K562 (cell line): ENCODE results near the gene CSNK1D. TPM values are rescaled to one million over a fixed set of nuclear protein-coding genes. Genes with fewer than 3 reads are reported as not detected.
A peak's percentile ranks its signal among the peaks of the same experiment; 100 is the strongest.

Experiments used
- ATAC-seq: fragments of 200-7000 bp; cut with Tn5 transposase; 3 replicates; pipeline ENCODE4 v1.9.1; 2020; ENCODE audit warnings: moderate library complexity
- BruUV-seq: library from RNA; stranded (reverse); fragments of 400-500 nt; replicated peaks from 2 replicates; lab custom pipeline; 2021; lab: Mats Ljungman, UMichigan
- CTCF ChIA-PET: fragments of 300-600 bp; formaldehyde crosslinking; extraction: SDS; loops from one replicate; lab custom pipeline; 2021; ENCODE audit warnings: low intra/inter-chr PET ratio; lab: Yijun Ruan, JAX
- POLR2A ChIA-PET: fragments of 300-600, 350-650 bp; sonication (Branson Sonifier 250); formaldehyde crosslinking; extraction: SDS; loops from one replicate; lab custom pipeline; 2021; ENCODE audit warnings: antibody characterized with exemption, inconsistent platforms; lab: Yijun Ruan, JAX
- DNase-seq, 4 experiments: peaks; one replicate each; pipeline versions ENCODE4 v3.0.0 to v3.0.0-alpha.2; 2011 to 2018; ENCODE audit warnings: low spot score in 3 of 4, mixed read lengths in 3 of 4; ENCODE audit errors: extremely low read depth in 1 of 4
- FAIRE-seq: peaks from 2 replicates; lab custom pipeline; 2011; peaks lifted over from hg19 to GRCh38; lab: Jason Lieb, UNC
- H2AFZ ChIP-seq: 2 replicates; pipeline ENCODE4 v1.6.0; 2011; ENCODE audit warnings: low read depth, low read length, control low read depth, inconsistent platforms
- H3K27ac ChIP-seq: fragments of 200-600 bp; 3 replicates; pipeline ENCODE4 v1.8.0; 2011; ENCODE audit warnings: low read depth, mild to moderate bottlenecking, control low read depth, inconsistent platforms, low read length, moderate library complexity, mixed read lengths; ENCODE audit errors: extremely low read depth
- H3K27me3 ChIP-seq, 2 experiments: fragments of 300-600 bp in 1 of 2; 2 replicates in 1 of 2; 3 replicates in 1 of 2; pipeline versions ENCODE4 v1.6.0 to v1.8.0; 2011; ENCODE audit warnings: inconsistent platforms in 2 of 2, low read length in 2 of 2, mild to moderate bottlenecking in 1 of 2, mixed read lengths in 1 of 2, moderate library complexity in 1 of 2; ENCODE audit not compliant: control insufficient read depth in 2 of 2, insufficient read depth in 2 of 2
- H3K36me3 ChIP-seq: fragments of 300-600 bp; 3 replicates; pipeline ENCODE4 v1.8.0; 2011; ENCODE audit warnings: mild to moderate bottlenecking, low read length, inconsistent platforms; ENCODE audit not compliant: control insufficient read depth, insufficient read depth
- H3K4me1 ChIP-seq, 2 experiments: fragments of 200-600 bp in 1 of 2; replicated peaks in 1 of 2; 2 replicates in 1 of 2; 3 replicates in 1 of 2; pipeline versions ENCODE4 v1.5.1 to v1.8.0; 2011; ENCODE audit warnings: inconsistent platforms in 2 of 2, low read length in 2 of 2, mild to moderate bottlenecking in 1 of 2, mixed read lengths in 1 of 2, moderate library complexity in 1 of 2; ENCODE audit not compliant: control insufficient read depth in 2 of 2, insufficient read depth in 2 of 2
- H3K4me2 ChIP-seq: 2 replicates; pipeline ENCODE4 v1.6.1; 2011; ENCODE audit warnings: low read length, control low read depth, inconsistent platforms, mixed read lengths; ENCODE audit not compliant: insufficient read depth
- H3K4me3 ChIP-seq: fragments of 200-600 bp; sonication (generic), shearing (Covaris generic); 2 replicates; pipeline ENCODE4 v1.5.1; 2016; ENCODE audit warnings: control low read depth, inconsistent platforms
- H3K79me2 ChIP-seq: fragments of 200-600 bp; 3 replicates; pipeline ENCODE4 v1.8.0; 2011; ENCODE audit warnings: low read length, inconsistent platforms; ENCODE audit not compliant: control insufficient read depth, insufficient read depth
- H3K9ac ChIP-seq, 2 experiments: 2 replicates each; pipeline versions ENCODE4 v1.6.0 to v1.6.1; 2011; ENCODE audit warnings: low read depth in 2 of 2, low read length in 2 of 2, control low read depth in 1 of 2, inconsistent platforms in 1 of 2, mild to moderate bottlenecking in 1 of 2, mixed read lengths in 1 of 2; ENCODE audit not compliant: insufficient read depth in 1 of 2
- H3K9me1 ChIP-seq: one replicate; pipeline ENCODE4 v1.6.0; 2011; ENCODE audit warnings: inconsistent platforms, mild to moderate bottlenecking, low read length, moderate library complexity; ENCODE audit not compliant: control insufficient read depth, insufficient read depth
- H3K9me3 ChIP-seq: replicated peaks from 2 replicates; pipeline ENCODE4 v1.5.1; 2011; ENCODE audit warnings: low read depth, low read length, inconsistent platforms; ENCODE audit not compliant: control insufficient read depth, insufficient read depth
- H4K20me1 ChIP-seq: replicated peaks from 2 replicates; pipeline ENCODE4 v1.6.1; 2011; ENCODE audit warnings: low read length, inconsistent platforms, mixed read lengths; ENCODE audit not compliant: control insufficient read depth, insufficient read depth
- ARID1B ChIP-seq: fragments of 450-650 bp; IDR thresholded peaks from 2 replicates; pipeline ENCODE4 v1.6.1; 2016; ENCODE audit warnings: antibody characterized with exemption, mild to moderate bottlenecking, inconsistent platforms
- CGGBP1 ChIP-seq: fragments of 250-450 bp; sonication (Bioruptor Pico); IDR thresholded peaks from 2 replicates; pipeline ENCODE4 v1.9.0; 2021; ENCODE audit warnings: mild to moderate bottlenecking
- EGR1 ChIP-seq: fragments of 450-650 bp; conservative IDR thresholded peaks from 2 replicates; pipeline ENCODE4 v1.6.1; 2017; ENCODE audit warnings: mild to moderate bottlenecking
- EP400 ChIP-seq: fragments of 450-650 bp; IDR thresholded peaks from 2 replicates; pipeline ENCODE4 v1.6.1; 2017; ENCODE audit warnings: antibody characterized with exemption, mild to moderate bottlenecking, moderate library complexity
- HDAC8 ChIP-seq: fragments of 450-650 bp; IDR thresholded peaks from 2 replicates; pipeline ENCODE4 v1.6.1; 2016; ENCODE audit warnings: mild to moderate bottlenecking, missing genetic modification characterization, moderate library complexity, missing compliant biosample characterization
- HNRNPL ChIP-seq: fragments of 200-400 bp; formaldehyde crosslinking; IDR thresholded peaks from 2 replicates; pipeline ENCODE4 v1.6.1; 2017; ENCODE audit warnings: low read depth, mild to moderate bottlenecking, low read length
- KDM1A ChIP-seq, 2 experiments: fragments of 450-650 bp; IDR thresholded peaks; 2 replicates each; pipeline ENCODE4 v1.6.1; 2016; ENCODE audit warnings: mild to moderate bottlenecking in 2 of 2
- PHF20 ChIP-seq: fragments of 450-650 bp; IDR thresholded peaks from 2 replicates; pipeline ENCODE4 v1.6.1; 2018; ENCODE audit not compliant: partially characterized antibody
- PKNOX1 ChIP-seq: fragments of 450-650 bp; IDR thresholded peaks from 2 replicates; pipeline ENCODE4 v1.6.1; 2016
- PRPF4 ChIP-seq: fragments of 200-400 bp; formaldehyde crosslinking; IDR thresholded peaks from one replicate; pipeline ENCODE4 v1.6.1; 2017; ENCODE audit warnings: low read length, low read depth, mild to moderate bottlenecking; ENCODE audit not compliant: insufficient read depth, poor library complexity, severe bottlenecking
- RFX7 ChIP-seq: fragments of 250-450 bp; sonication (Bioruptor Pico); IDR thresholded peaks from 2 replicates; pipeline ENCODE4 v1.5.1; 2021; ENCODE audit warnings: mild to moderate bottlenecking
- SMARCA5 ChIP-seq: fragments of 450-650 bp; IDR thresholded peaks from 2 replicates; pipeline ENCODE4 v1.6.1; 2016
- THAP12 ChIP-seq: fragments of 250-450 bp; sonication (Bioruptor Pico); IDR thresholded peaks from 2 replicates; pipeline ENCODE4 v1.9.0; 2021; ENCODE audit warnings: mild to moderate bottlenecking, inconsistent platforms
- ZEB2 ChIP-seq: fragments of 450-650 bp; IDR thresholded peaks from 2 replicates; pipeline ENCODE4 v1.6.1; 2016
- ZKSCAN1 ChIP-seq: fragments of 150-350 bp; IDR thresholded peaks from 2 replicates; pipeline ENCODE4 v1.6.1; 2016; ENCODE audit warnings: low read depth, low read length
- WGBS: fragments of 100-300 bp; shearing (Covaris generic); methylation state at CpG from one replicate; pipeline ENCODE4 v1.1.6; 2016; ENCODE audit warnings: low coverage, mixed read lengths; ENCODE audit not compliant: insufficient coverage; ENCODE audit errors: missing lambda C conversion rate; 5-methylcytosine and 5-hydroxymethylcytosine counted together
- in situ Hi-C: fragments of 300-500 bp; cut with MboI; formaldehyde crosslinking; loops from 4 replicates; pipeline ENCODE4 v1.15.0; 2018; ENCODE audit warnings: inconsistent platforms, mixed read lengths
- intact Hi-C: fragments of 100-400 bp; cut with micrococcal nuclease; formaldehyde crosslinking; loops from 2 replicates; pipeline ENCODE4 v1.14.2; 2022
- polyA plus RNA-seq, 8 experiments: library from polyadenylated mRNA; depleted of rRNA in 4 of 8; stranded (reverse) in 5 of 8; unstranded in 3 of 8; fragments of >200 nt; fragmentation: Nextera tagmentation in 2 of 8; fragmentation: Illumina TruSeq in 1 of 8; extraction: Ambion mirVana in 2 of 8; extraction: Trizol in 1 of 8; gene quantifications; 2 replicates each; pipeline versions ENCODE4 v1.2.1 to v1.2.3, GENCODE V29; 2011 to 2014; ENCODE audit warnings: inconsistent platforms in 1 of 8, missing spikeins in 1 of 8
- total RNA-seq, 7 experiments: library from RNA; depleted of rRNA in 6 of 7; stranded (reverse); fragments of >200 nt in 6 of 7; fragmentation: Illumina TruSeq in 2 of 7; extraction: Trizol in 2 of 7; gene quantifications; 2 replicates each; pipeline versions ENCODE4 v1.2.1 to v1.2.3, GENCODE V29; 2011 to 2021; ENCODE audit warnings: low replicate concordance in 1 of 7

Gene CSNK1D
- total and polyA plus RNA-seq, 9 of the 15 experiments (the other 6 are each of a cell fraction or from before 2014, with no cell fraction given) = 6.5 to 133 (median 41.3) TPM

GRCh38 chr17:82224666-82225065 lies 48.8 kb downstream of the CSNK1D start:
- POLR2A ChIA-PET = interaction anchor here (2.3 kb wide), 1 partner anchor 18 kb away, joined by 6 read pairs; no protein-coding TSS in a partner anchor

GRCh38 chr17:82223517-82223916 lies 50.0 kb downstream of the CSNK1D start:
- Histone ChIP-seq H3K27ac (no peak overlapping the region), H3K4me1 (peaks cover 5 to 61% of the 10 kb centered on the region in 2 experiments; a peak in 4 of 5 replicates), H3K4me2 (no peak overlapping the region), H3K36me3 (no peaks in the 10 kb centered on the region), H3K27me3 (no peaks in the 10 kb centered on the region), H3K9ac (no peak overlapping the region), H3K79me2 (no peaks in the 10 kb centered on the region; the same call in 2 of the 3 replicates), H3K9me1 (no peaks in the 10 kb centered on the region), H4K20me1 (no peaks in the 10 kb centered on the region), H2AFZ (no peak overlapping the region), H3K4me3 (no peak overlapping the region), H3K9me3 (no peaks in the 10 kb centered on the region)
- 31% methylated on average over 5 of the region's 5 CpGs for WGBS
- ChIA-PET CTCF (no interaction called here), POLR2A (no interaction called here)
- intact Hi-C loops (no loop called here), in situ Hi-C loops (no loop called here)
- ATAC-seq (no peak), FAIRE-seq (no peak), DNase-seq (no peak)
- BruUV-seq = no TSS peak
- TF ChIP-seq ZEB2 (0 out of 2 replicates have a peak, but pooled peaks have one; percentile 15), PKNOX1 (no peak), HDAC8 (tag) (no peak), EP400 (no peak), ZKSCAN1 (no peak), PHF20 (peak; percentile 25), ARID1B (no peak), PRPF4 (no peak), EGR1 (no peak), THAP12 (CRISPR knock-in tag) (no peak), KDM1A (IDR thresholded peaks at IDR 0.05) (peak in 1 of 2 experiments; percentile 51; a peak in 1 of 4 replicates), CGGBP1 (CRISPR knock-in tag) (no peak), SMARCA5 (peak; percentile 63; the same call in 1 of the 2 replicates), RFX7 (CRISPR knock-in tag) (no peak)

More at GRCh38 chr17:82224666-82225065, 48.8 kb downstream of the CSNK1D start:
- H3K36me3 ChIP-seq = no peaks in the 10 kb centered on the region
- H3K4me1 ChIP-seq = peaks cover 6 to 57% of the 10 kb centered on the region in 2 experiments; a peak in 3 of 5 replicates
- H3K4me3 ChIP-seq = no peak overlapping the region
- ATAC-seq = no peak
- intact Hi-C loops (no loop called here), in situ Hi-C loops (no loop called here)
- no peak overlapping the region for H3K27ac ChIP-seq
- no peaks in the 10 kb centered on the region for H3K9me3 ChIP-seq
- 45% methylated on average over 8 of the region's 8 CpGs for WGBS
- H3K79me2 ChIP-seq = no peaks in the 10 kb centered on the region
- no peaks in the 10 kb centered on the region for H3K27me3 ChIP-seq
- BruUV-seq = no TSS peak
- no peaks in the 10 kb centered on the region for H4K20me1 ChIP-seq
- no peak for DNase-seq
- no peak overlapping the region for H3K9ac ChIP-seq
- TF ChIP-seq HNRNPL (no peak), ZEB2 (0 out of 2 replicates have a peak, but pooled peaks have one; percentile 30)
- H3K9me1 ChIP-seq = no peaks in the 10 kb centered on the region
- CTCF ChIA-PET = no interaction called here
- no peak overlapping the region for H2AFZ ChIP-seq
- FAIRE-seq = no peak
- no peak overlapping the region for H3K4me2 ChIP-seq
